Smooth muscle cell (in vitro differentiated cells): ENCODE results near the gene HPCAL1. TPM values are rescaled to one million over a fixed set of nuclear protein-coding genes. Genes with fewer than 3 reads are reported as not detected.

Experiments used
- DNase-seq: peaks from one replicate; lab custom pipeline; 2025; ENCODE audit not compliant: unreplicated experiment; lab: John Stamatoyannopoulos, UW
- H2AFZ ChIP-seq: fragments of 200-600 bp; sonication (generic); 2 replicates; pipeline ENCODE4 v1.6.0; 2016; ENCODE audit warnings: antibody characterized with exemption, low read depth, mild to moderate bottlenecking
- H3F3A ChIP-seq: fragments of 200-600 bp; sonication (generic); 2 replicates; pipeline ENCODE4 v1.6.0; 2017; ENCODE audit warnings: antibody characterized with exemption, low read depth
- H3K27ac ChIP-seq: fragments of 200-600 bp; sonication (generic); 2 replicates; pipeline ENCODE4 v1.5.1; 2016; ENCODE audit warnings: low read depth, mild to moderate bottlenecking
- H3K27me3 ChIP-seq: fragments of 200-600 bp; sonication (generic); 2 replicates; pipeline ENCODE4 v1.6.1; 2016; ENCODE audit warnings: low read depth, mild to moderate bottlenecking
- H3K36me3 ChIP-seq: fragments of 200-600 bp; sonication (generic); 2 replicates; pipeline ENCODE4 v1.5.1; 2016; ENCODE audit warnings: low read depth
- H3K4me1 ChIP-seq: fragments of 200-600 bp; sonication (generic); 2 replicates; pipeline ENCODE4 v1.5.1; 2016; ENCODE audit warnings: low read depth
- H3K4me2 ChIP-seq: fragments of 200-600 bp; sonication (generic); 2 replicates; pipeline ENCODE4 v1.6.0; 2016; ENCODE audit warnings: mild to moderate bottlenecking
- H3K4me3 ChIP-seq: fragments of 200-600 bp; sonication (generic); 2 replicates; pipeline ENCODE4 v1.5.1; 2016; ENCODE audit warnings: mild to moderate bottlenecking
- H3K79me2 ChIP-seq: fragments of 200-600 bp; sonication (generic); 2 replicates; pipeline ENCODE4 v1.6.0; 2016; ENCODE audit warnings: low read depth, mild to moderate bottlenecking
- H3K9ac ChIP-seq: fragments of 200-600 bp; sonication (generic); 2 replicates; pipeline ENCODE4 v1.6.0; 2016; ENCODE audit warnings: low read depth
- H3K9me3 ChIP-seq: fragments of 200-600 bp; sonication (generic); replicated peaks from 2 replicates; pipeline ENCODE4 v1.5.1; 2016; ENCODE audit warnings: low read depth
- H4K20me1 ChIP-seq: fragments of 200-600 bp; sonication (generic); 2 replicates; pipeline ENCODE4 v1.6.0; 2016; ENCODE audit warnings: low read depth
- WGBS: methylation state at CpG from one replicate; pipeline ENCODE4 v1.1.7; 2016; ENCODE audit warnings: low lambda C conversion rate; 5-methylcytosine and 5-hydroxymethylcytosine counted together
- polyA plus RNA-seq: library from polyadenylated mRNA; unstranded; fragments of >200 nt; fragmentation: Nextera tagmentation; extraction: Ambion mirVana; gene quantifications from 2 replicates; pipeline ENCODE4 v1.2.1, GENCODE V29; 2016
- total RNA-seq: library from RNA; depleted of rRNA; stranded (reverse); fragments of >200 nt; gene quantifications from 2 replicates; pipeline ENCODE4 v1.2.3, GENCODE V29; 2014
- TF ChIP-seq, protein P1 (sequence below): fragments of 200-600 bp; sonication (generic); IDR thresholded peaks from 2 replicates; pipeline ENCODE4 v1.5.1; 2017; ENCODE audit warnings: borderline replicate concordance, mild to moderate bottlenecking, antibody characterized with exemption; ENCODE audit not compliant: insufficient read depth, poor library complexity, severe bottlenecking

Gene HPCAL1
- total RNA-seq (7.0 and 11.7 TPM in 2 replicates), polyA plus RNA-seq (15.8 and 18.6 TPM in 2 replicates)

DNA sequence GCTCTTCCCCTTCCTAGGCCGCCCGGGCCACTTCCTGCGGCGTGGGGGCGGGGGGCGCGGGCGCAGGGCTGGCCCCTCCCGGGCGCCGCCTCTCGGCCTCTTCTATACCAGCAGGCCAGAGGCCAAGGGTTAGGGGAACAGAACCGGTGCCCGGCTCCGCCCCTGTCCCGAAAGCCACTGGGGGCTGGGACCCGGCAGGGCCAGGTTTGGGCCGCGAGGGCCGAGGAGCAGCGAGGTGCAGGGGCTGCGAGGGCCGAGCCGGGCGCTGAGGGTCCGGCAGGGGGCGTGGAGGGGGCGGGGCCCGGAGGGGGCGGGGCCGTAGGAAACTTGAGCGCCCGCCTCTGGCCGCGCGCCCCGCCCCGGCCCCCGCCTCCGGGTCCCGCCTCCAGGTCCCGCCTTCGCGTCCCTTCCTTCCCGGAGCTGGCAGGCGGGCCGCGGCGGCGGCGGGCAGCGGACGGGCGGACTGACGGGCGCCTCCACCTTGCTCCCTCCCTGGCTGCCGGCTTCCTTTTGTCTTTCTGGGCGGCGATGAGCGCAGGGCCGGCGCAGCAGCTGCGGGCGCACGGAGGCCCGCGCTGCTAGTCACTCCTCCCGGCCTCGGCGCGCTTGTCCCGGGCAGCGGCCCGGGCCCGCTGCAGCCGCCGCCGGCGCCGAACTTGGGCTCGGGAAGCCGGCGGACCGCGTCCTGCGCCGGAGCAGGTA lies at the start of gene HPCAL1:
Gene HPCAL1 (plus strand): TSS at position 426 of the 702 bp plus-strand sequence. CDS start 116,854 bp downstream, outside the sequence.
- peaks cover 7% of the 10 kb centered on the region for H3K79me2 ChIP-seq
- H3K9ac ChIP-seq, result no peak within 1 kb of the TSS
- no peaks in the 10 kb centered on the region for H3K36me3 ChIP-seq
- peak within 1 kb of the TSS; percentile 81 for H2AFZ ChIP-seq
- peaks cover 19% of the 10 kb centered on the region for H3K4me1 ChIP-seq
- H3K27me3 ChIP-seq, result peaks cover 6% of the 10 kb centered on the region
- H3F3A ChIP-seq, result no peaks in the 10 kb centered on the region
- TF ChIP-seq, protein P1, sequence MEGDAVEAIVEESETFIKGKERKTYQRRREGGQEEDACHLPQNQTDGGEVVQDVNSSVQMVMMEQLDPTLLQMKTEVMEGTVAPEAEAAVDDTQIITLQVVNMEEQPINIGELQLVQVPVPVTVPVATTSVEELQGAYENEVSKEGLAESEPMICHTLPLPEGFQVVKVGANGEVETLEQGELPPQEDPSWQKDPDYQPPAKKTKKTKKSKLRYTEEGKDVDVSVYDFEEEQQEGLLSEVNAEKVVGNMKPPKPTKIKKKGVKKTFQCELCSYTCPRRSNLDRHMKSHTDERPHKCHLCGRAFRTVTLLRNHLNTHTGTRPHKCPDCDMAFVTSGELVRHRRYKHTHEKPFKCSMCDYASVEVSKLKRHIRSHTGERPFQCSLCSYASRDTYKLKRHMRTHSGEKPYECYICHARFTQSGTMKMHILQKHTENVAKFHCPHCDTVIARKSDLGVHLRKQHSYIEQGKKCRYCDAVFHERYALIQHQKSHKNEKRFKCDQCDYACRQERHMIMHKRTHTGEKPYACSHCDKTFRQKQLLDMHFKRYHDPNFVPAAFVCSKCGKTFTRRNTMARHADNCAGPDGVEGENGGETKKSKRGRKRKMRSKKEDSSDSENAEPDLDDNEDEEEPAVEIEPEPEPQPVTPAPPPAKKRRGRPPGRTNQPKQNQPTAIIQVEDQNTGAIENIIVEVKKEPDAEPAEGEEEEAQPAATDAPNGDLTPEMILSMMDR, result peak; percentile 61
- peaks cover 26% of the 10 kb centered on the region for H4K20me1 ChIP-seq
- peak within 1 kb of the TSS; percentile 89 for H3K4me2 ChIP-seq
- 3% methylated on average over 40 of the region's 87 CpGs for WGBS
- no peaks in the 10 kb centered on the region for H3K9me3 ChIP-seq
- no peak within 1 kb of the TSS for H3K27ac ChIP-seq
- DNase-seq, result peak; percentile 81
- peak within 1 kb of the TSS; percentile 82 for H3K4me3 ChIP-seq

DNA sequence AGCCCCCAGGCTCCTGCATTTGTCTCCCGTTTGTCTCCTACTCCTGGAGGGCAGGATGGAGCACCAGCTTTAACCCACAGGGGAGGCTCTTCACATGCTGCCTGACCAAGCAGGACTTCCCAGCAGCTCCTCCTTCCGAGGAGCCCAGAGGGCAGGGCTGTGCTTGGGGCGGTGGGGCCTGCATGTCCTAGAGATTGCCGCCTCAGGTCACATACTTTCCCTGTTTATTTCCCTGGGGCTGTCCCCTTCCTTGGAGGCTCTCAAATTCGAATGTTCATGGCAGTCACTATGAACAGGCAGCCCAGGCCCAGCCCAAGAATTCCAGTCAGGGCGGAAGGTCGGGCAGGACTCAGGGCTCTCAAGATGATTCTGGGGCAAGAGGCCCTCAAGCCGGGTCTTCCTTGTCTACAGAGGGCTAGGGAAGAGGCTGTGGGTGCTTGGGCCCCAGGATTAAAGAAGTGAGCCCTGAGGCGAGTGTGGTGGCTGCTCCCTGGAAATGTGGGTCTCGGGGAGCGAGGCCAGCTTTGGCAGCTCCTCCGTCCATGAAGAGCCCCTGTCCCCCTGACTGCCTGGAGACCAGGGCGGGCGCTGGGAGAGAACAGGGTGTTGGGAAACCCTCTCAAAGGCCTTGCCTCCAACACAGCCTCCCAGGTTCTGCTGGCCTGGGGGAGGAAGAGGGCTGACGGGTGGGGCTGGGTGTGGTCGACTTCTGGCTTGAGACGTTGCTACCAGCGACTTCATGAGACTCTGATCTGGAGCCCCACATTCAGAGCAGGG lies 48.9 kb upstream of the HPCAL1 start:
- Histone ChIP-seq H3K4me2 (no peak overlapping the region), H4K20me1 (no peaks in the 10 kb centered on the region), H3K27me3 (no peaks in the 10 kb centered on the region), H3K9ac (no peak overlapping the region), H3K27ac (no peak overlapping the region), H3F3A (no peaks in the 10 kb centered on the region), H3K36me3 (no peaks in the 10 kb centered on the region), H3K9me3 (peaks cover 5% of the 10 kb centered on the region), H3K4me1 (no peaks in the 10 kb centered on the region), H3K79me2 (no peaks in the 10 kb centered on the region), H3K4me3 (no peak overlapping the region), H2AFZ (no peak overlapping the region)
- TF ChIP-seq, protein P1, result no peak
- DNase-seq, result no peak
- WGBS, result 92% methylated on average over 18 of the region's 18 CpGs

DNA sequence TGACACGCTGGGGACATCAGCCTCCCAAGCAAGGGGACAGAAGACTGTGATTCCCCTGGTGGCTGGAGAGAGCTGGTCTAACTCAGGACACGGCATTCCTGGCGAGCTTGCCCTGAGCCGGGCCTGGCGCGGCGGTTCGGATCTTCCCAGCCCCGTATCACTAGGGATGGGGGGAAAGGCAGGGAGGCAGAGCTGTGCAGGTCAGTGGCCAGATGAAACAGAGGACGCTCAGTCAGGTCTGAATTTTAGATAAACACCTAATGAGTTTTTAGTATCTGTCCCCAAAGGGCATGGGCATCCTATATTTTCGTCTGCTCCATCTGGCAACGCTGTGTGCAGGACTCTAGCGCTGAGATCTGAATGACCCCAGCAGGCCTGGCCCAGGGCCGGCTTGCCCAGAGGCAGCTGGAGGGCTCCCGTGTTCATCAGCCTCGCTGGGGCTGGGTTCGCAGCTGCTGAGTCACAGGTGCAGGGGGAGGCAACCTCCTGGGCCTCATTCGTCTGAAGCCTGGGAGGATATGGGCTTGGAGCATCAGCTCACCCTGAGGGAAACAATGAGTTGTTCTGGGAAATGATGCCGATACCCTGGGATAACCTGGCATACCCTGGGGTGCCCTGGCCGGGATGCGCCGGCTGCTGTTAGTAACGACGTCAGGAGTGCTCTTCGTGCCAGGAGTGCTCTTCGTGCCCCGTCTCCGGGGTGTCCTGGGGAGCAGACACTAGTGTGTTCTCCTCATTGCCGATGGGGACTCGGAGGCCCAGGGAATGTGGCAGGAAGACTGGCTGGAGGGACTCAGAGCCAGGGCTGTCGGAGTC lies 48.1 kb upstream of the HPCAL1 start:
- TF ChIP-seq, protein P1, result no peak
- DNase-seq, result no peak
- H3K9ac ChIP-seq, result no peak overlapping the region
- H3K4me2 ChIP-seq, result no peak overlapping the region
- WGBS, result 87% methylated on average over 31 of the region's 31 CpGs
- H3K4me1 ChIP-seq, result no peaks in the 10 kb centered on the region
- no peaks in the 10 kb centered on the region for H3F3A ChIP-seq
- no peak overlapping the region for H3K4me3 ChIP-seq
- H4K20me1 ChIP-seq, result no peaks in the 10 kb centered on the region
- H3K9me3 ChIP-seq, result peaks cover 5% of the 10 kb centered on the region
- no peaks in the 10 kb centered on the region for H3K27me3 ChIP-seq
- no peaks in the 10 kb centered on the region for H3K36me3 ChIP-seq
- H2AFZ ChIP-seq, result no peak overlapping the region
- H3K79me2 ChIP-seq, result no peaks in the 10 kb centered on the region
- H3K27ac ChIP-seq, result no peak overlapping the region
